Right ventricle myocardium inferior (tissue), 1 donor: ENCODE measurements around the gene KLK11. TPM values are rescaled to one million over a fixed set of nuclear protein-coding genes. Genes with fewer than 3 reads are reported as not detected.
"Not testable (repeated sequence)": the region's sequence is repeated elsewhere in the genome, so short reads cannot be mapped to it uniquely, and the experiment has no call there.

ENCODE experiments used
- ATAC-seq: fragments of 200-7000 bp; cut with Tn5 transposase; one replicate; pipeline ENCODE4 v1.9.1; 2020; ENCODE audit warnings: mild to moderate bottlenecking, moderate library complexity
- DNase-seq: peaks from one replicate; pipeline ENCODE4 v3.0.0; 2021; ENCODE audit errors: missing footprints
- intact Hi-C: fragments of 100-400 bp; cut with DNase I; formaldehyde crosslinking; loops from one replicate; pipeline ENCODE4 v1.11.0; 2022
- total RNA-seq: library from RNA; stranded (reverse); fragmentation: NEBNext Ultra II Directional; extraction: Animal tissue kit (Norgen Biotek cat#: 25700); gene quantifications from one replicate; pipeline ENCODE4 v1.2.1, GENCODE V29; 2021
- donor health status: DM: no; HTN: yes; CAD: no; lungs with severe emphysema.

KLK11 gene
- total RNA-seq, 1 donor from 2014 or later: not detected

DNA sequence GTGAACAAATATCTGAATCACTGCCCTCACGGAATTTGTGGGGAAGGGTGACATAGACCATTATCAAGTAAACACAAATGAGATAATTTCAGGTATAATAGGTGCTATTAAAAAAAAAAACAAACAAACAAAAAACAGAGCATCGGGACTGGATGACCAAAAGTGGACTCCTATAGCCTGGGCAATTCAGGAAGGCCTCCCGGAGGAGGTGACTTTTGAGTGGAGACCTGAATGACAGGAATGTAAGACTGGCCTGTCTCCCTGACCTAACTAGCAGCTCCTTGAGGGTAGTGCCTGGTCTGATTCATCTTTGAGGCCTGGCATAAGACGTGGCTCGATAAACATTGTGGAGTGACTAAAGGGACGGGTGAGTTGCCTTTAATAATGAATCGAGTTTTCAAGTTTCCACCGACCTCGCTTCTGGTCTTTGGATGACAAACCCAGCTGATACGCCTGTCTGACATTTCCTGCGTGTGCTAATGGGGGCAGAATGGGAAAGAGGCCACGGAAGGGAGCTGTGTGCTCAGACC is 13.7 kb downstream of the KLK11 start:
- DNase-seq: no peak
- ATAC-seq: no peak
- intact Hi-C loops: loop anchor here (10.0 kb wide), 1 partner anchor 152 kb away; no protein-coding TSS in a partner anchor

DNA sequence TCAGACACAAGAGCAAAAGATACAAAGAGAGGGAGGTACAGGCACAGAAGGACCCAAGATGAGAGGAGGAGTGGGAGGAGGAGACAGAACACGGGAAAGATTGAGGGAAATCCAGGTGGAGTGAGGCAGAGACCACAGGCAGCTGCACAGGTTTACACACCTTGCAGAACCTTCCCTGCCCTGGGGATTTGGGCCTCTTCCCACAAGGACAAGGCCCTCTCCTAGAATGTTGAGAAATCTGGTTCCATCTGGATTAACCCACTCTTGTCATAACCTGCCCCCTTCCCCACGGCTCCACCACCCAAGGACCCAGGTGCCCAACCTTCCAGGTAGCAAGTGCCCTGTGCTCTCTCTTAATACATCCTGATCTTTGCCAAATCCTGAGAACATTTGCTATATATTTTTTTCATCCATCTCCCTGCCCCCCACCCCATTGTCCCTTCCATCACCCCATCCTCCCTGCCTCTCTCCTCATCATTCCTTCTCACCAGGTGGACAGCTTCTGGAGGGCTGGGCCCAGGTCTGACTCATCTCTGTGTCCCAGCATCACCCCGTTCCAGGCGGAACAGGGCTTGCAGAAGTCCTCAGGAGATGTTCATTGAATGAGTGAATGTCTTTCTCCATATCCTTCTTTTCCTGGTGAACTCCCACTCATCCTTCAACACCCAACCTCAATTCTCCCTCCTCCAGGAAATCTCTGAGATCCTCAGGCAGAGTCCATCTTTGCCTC is 16.2 kb downstream of the KLK11 start:
- DNase-seq: no peak
- no peak for ATAC-seq
- intact Hi-C loops: loop anchor here (10.0 kb wide), 1 partner anchor 155 kb away; no protein-coding TSS in a partner anchor

DNA sequence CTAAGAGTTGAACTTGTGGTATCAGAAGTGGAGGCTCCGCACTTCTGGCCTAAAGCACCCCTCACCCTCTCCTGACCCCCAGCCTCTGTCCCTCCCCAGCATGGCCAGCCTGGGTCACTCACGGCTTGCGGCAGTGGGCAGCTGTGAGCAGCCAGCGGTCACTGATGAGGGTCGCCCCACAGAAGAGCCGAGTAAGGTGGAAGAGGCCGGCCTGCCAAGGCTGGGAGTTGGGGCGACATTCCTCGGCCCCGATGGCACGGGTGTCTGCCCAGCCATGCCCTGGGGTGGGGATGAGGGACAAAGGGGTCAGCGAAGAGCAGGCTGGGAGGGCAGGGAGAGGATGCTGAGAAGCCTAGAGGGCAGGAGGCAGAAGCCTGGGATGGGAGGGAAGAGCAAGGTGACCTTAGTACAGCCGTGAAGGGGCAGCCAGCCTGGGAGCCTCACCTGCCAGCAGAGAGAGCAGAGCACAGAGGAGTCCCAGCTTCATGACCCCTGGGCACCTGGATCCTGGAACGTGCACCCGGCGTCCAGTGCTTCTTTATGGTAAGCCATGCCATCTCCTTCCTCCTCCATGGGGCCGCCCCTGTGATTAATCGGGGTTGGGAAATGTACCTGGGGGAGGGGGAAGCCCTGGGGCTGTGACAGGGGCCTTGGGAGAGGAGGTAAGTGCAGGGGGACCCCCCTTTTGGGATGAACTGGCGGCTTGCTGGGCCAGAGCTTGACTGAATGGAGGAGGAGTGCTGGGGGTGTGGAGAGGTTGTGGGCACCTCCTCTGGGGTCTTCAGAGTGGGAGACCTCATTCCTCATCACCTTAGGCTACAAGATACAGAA is 17.1 kb downstream of the KLK11 start:
- no peak for ATAC-seq
- intact Hi-C loops: no loop called here
- DNase-seq: no peak

DNA sequence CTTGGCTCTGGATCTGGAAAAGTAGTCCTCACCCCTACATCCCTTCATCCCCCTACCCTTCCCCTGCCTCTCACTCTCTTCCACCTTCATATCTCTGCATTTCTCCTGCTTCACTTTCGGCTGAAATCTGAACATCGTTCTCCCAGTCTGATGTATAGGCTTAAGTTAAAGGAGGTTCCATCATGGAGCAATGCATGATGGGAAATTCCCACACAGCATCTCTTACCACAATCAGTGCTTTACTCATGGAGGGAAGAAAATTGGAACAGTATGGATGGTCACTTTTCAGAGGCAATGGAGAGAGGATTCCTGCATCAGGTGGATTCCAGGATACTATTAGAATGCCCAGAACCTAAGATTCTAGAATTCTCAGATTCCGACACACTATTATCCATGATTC is 18.9 kb downstream of the KLK11 start:
- intact Hi-C loops: no loop called here
- no peak for ATAC-seq

DNA sequence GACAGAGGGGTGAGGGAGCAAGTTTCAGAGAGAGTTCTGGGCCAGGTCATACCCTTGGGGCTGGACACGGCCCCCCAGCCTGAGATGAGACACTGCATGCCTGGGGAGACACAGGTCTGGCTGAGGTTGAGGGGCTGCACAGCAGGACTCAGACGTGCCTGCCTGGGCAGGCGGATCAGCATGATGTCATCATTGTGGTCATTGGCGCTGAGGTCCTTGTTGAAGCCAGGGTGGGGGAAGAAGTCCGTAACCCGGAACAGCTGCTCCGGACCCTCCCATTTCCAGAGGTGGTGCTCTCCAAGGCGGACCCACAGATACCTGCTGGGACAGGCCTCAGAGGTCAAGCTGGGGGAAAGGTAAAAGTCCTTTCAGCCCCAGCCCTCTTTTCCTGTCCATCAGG is 20.0 kb downstream of the KLK11 start:
- intact Hi-C loops: no loop called here
- no peak for ATAC-seq
- DNase-seq: no peak

More for the DNA sequence above, 18.9 kb downstream of the KLK11 start:
- DNase-seq: no peak

DNA sequence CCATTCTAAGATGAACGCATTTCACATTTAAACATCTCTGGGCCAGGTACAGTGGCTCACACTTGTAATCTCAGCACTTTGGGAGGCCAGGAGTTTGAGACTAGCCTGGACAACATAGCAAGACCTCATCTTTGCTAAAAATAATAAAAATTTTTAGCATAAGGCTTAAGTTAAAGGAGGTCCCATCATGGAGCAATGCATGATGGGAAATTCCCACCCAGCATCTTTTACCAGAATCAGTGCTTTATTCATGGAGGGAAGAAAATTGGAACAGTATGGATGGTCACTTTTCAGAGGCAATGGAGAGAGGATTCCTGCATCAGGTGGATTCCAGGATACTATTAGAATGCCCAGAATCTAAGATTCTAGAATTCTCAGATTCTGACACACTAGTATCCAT is 21.2 kb downstream of the KLK11 start:
- intact Hi-C loops: no loop called here
- DNase-seq (no peak), ATAC-seq (no peak)

DNA sequence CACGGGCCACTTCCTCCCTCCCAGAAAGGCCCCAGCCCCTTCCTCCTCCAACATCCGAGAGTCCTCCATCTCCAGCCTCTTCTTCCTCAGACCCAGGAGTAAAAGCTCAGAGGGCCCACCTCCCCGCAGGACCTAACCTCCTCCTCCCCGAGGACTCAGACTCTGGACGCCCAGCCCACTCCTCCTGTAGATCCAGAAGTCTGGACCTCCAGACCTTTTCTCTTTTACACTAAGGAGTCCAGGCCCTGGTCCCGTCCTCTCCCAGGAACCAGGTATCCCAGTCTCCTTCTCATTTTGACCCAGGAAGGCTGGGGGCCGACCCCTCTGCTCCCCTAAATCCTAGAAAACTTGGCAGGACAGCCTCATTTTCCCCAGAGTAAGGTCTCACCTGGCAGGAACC is 23.1 kb downstream of the KLK11 start:
- DNase-seq (no peak), ATAC-seq (no peak)
- intact Hi-C loops: no loop called here

DNA sequence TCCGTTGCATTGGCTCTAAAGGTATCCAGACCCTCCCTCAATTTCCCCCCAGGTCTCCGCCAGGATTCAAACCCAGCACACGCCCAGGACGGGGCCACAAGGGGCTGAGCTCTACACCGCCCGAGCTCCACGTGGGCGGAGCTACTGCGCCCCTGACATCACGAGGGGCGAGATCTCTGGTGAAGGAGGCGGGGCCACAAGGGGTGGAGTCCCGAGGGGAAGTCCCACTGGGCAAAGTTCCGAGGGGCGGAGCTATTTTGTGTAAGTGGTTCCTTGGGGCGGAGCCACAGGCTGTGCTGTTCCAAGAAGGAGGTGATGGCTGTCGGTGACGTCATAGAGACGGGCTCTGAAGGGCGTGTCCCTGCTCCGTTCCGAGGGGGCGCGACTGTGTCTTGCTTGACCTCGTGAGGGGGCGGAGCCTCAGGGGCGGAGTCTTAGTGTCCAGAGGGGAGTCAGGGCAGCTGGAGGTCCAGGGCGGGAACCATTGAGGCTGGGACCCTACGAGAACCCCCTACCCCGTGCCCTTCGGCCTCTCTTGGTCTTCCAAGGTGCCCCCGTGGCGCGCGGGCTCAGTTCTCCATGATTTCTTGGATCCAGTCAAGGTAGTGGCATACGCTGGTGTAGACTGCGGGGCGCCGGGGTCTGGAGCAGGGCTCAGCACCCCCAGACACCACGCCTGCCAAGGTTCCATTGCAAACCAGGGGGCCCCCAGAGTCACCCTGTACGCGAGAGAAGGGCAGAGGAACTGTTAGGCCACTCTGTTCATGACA is 23.7 kb downstream of the KLK11 start:
- intact Hi-C loops: no loop called here
- ATAC-seq: no peak
- DNase-seq: no peak

DNA sequence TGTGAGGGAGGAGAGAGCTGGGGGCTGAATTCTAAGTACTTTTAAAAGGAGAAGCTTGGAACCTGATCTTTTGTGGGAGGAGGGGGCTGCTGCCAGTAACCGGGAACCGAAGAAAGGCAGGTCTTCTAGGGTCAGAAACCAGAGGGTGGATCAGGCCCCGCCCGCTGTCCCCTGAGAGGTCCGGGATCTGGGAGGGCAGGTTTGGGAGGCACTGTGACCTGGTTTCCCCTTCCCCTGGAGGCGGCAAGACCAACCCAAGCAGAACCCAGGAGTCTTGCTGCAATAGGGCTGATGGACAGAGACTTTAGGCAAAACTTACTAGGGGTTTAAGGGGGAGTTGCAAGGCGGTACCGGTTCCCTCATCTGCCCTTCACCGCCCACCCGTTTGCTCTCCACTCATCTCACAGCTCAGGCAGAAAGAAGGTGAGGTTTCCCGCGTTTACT is 24.3 kb downstream of the KLK11 start:
- ATAC-seq (no peak), DNase-seq (no peak)
- intact Hi-C loops: no loop called here

DNA sequence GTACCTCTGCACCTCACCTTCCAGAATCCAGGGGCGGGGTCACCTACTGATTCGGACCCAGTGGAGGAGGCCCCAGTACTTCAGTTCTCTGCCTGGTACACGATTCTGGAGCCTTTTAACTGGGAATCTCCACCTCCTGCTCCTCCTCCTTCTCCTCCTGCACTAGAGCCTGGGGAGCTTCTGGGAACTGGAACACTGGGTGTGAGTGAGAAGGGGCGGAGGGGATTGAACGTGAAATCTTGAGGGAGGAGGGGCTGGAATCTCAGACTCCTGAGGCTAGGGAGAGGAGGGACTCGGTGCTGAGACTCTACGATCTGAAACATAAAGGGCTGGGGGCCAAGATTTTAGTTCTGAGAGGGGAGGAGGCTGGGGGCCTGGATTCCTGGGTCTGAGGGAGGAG is 24.9 kb downstream of the KLK11 start, which contains the start of gene KLK8:
Gene KLK8, minus strand, starts transcription at position 90 of the 400 bp plus-strand sequence. CDS start 437 bp downstream, outside the sequence.
- DNase-seq: no peak
- no peak for ATAC-seq
- intact Hi-C loops: no loop called here

DNA sequence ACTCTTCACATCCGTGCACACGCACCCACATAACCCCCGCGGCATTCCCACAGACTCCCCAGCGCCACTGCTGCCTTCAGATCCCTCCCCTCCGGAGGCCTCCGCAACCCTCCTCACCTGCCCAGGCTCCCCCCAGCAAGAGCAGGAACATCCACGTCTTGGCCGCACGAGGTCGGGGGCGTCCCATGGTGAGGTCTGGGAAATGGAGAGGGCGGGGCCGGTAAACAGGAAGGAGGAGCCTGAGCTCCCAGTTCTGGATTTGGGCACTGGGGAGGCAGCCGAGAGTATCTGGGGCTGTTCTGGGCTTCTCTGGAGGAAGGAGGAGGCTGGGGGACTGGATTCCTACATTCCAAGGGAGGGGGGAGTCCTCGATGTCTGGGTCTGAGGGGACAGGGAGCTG is 25.4 kb downstream of the KLK11 start:
- intact Hi-C loops: no loop called here
- ATAC-seq (no peak), DNase-seq (no peak)

DNA sequence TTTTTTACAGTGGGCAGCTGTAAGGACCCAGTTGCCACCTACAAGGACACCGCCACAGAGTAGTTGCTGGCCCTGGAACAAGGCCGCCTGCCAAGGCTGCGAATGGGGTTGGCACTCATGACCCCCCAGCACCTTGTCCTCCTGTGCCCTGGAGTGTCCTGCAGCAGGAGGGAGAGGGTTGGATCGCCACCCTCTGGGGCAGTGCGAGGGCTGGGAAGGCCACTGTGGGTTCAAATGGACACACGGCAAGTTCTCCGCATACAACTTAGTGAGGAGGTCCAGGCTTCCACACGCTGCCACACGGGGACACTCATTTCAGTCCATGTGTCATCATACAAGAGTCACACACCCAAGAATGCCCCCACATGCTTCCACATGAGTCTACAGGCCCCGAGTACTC is 26.0 kb downstream of the KLK11 start:
- ATAC-seq (no peak), DNase-seq (no peak)
- intact Hi-C loops: no loop called here

DNA sequence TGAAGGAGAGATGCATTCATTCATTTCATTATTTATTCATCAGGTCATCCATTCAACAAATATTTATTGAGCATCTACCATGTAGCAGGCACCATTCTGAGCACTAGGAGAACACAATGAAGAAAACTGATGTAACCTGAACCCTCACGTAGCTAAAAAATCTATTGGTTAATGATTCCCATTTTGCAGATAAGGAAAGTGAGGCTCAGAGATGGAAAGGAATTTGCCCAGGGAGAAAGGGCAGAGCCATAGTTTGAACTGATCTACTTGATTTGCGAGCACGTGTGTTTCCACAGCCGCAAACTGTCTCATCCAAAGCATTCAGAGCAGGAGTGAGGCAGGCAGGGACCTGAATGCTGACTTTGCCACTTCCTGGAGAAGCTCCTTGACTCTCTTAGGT is 27.7 kb downstream of the KLK11 start:
- ATAC-seq: no peak
- DNase-seq: no peak
- intact Hi-C loops: no loop called here

DNA sequence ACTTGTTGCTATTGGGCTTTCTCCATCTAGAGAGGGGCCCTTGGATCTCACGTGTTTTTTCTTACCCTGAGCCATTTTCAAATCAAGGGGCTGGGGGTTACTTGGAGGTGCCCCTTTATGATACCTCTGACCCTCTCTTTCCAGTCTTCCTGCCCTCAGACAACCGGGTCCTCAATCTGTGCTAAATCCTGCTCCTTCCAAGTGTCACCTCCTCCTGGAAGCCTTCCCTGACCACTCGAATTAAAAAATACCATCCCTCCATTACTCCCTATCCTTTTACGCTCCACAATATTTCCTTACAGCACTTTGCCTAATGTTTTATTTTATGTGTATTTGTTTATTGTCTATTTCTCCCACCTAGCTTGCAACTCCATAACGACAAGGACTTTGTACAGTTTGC is 28.4 kb downstream of the KLK11 start:
- no peak for ATAC-seq
- intact Hi-C loops: no loop called here
- DNase-seq: no peak

DNA sequence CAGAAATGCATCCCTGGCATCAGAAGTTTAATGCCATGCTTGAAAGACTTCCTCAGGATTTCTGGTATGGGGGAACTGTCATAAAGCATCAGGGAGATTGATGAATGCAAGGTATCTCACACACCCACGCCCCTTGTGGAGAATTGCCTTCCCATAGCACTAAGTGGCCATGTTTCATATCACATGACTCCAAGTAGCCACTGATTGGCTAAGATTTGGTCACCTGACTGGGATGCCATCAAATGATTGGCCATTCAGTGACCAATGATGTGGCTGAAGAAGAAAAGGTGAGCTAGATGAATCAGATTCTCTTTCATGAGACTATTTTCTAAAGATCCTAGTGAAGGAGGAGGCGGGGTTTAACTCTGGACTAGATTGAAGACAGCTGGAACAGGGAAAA is 32.3 kb downstream of the KLK11 start:
- ATAC-seq (no peak), DNase-seq (no peak)
- intact Hi-C loops: no loop called here

DNA sequence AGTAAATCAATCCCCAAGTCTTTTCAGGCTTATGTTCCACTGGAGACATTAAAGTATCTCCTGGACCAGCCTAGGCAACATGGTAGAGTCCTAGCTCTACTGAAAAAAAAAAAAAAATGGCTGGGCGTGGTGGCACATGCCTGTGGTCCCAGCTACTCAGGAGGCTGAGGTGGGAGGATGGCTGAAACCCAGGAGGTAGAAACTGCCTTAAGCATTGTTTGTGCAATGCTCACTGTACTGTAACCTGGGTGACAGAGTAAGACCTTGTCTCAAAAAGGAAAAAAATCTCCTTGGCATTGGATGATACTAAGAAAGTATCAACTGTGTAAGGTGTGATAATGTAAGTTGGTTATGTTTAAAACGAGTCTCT is 33.8 kb downstream of the KLK11 start:
- DNase-seq (no peak), ATAC-seq (no peak)
- intact Hi-C loops: no loop called here

DNA sequence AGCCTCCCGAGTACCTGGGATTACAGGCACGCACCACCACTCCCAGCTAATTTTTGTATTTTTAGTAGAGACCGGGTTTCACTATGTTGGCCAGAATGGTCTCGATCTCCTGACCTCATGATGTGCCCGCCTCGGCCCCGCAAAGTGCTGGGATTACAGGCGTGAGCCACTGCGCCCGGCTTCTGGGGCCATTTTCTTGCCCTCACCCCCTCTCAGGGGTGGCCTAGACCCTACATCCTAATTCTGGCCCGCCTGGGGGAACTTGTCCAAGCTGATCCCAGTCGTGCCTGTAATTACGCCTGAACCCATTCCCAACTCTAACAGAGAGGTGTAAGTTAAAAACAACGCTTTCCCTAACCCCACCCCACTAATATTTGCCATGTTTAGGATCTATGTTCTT is 42.0 kb downstream of the KLK11 start:
- DNase-seq, ATAC-seq, intact Hi-C loops: not testable (repeated sequence)

DNA sequence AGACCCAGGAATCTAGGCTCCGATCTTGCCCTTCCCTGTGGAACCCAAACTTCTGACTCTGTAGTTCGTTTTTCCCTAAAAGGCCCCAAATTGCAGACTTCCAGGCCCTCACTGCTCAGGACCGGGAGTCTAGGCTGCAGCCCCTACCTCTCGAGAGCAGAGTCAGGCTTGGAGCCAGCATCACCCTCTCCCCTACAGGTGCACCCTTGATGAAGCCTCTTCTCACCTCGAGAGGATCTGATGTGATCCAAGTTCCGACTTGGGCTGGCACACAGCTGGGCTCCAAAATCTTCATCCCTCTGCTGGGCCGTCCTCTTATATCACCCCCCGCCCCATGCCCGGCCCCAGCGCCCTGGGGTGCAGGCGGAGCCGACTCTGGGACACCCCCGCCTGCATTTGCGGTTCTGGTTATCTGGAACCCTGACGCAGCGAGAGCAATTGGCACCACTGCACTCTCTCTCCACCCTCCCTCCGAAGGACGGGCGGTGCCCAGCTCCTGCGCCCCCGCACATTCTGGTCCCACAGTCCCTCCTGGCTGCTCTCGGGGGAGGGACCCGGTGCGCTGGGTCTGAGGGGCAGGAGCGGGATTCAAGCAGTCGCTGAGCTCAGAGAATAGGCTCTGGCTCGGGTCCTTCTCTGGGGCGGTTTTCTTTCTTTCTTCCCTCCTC is 42.7 kb downstream of the KLK11 start, which contains the start of gene KLK7:
Gene KLK7, minus strand, starts transcription at position 293 of the 668 bp plus-strand sequence. CDS start 1,518 bp downstream, outside the sequence.
- DNase-seq: no peak

More for the DNA sequence above, 42.7 kb downstream of the KLK11 start, which contains the start of gene KLK7:
- intact Hi-C loops: no loop called here
- no peak for ATAC-seq
